ENCODE results near the gene GLG1. TPM values are rescaled to one million over a fixed set of nuclear protein-coding genes. Genes with fewer than 3 reads are reported as not detected.

Gene GLG1
- total RNA-seq, 2 donors from 2014 or later: 102 to 123 TPM

Other genes with a start within 250 kb of the GLG1 start
- 1 to 10 TPM in 1 of 2 donors, not detected in 1; 3.3 TPM for gene NPIPB15, start 230.8 kb downstream of the GLG1 start, total RNA-seq
- not detected for gene CLEC18B, start 185.6 kb downstream of the GLG1 start, total RNA-seq
- 1 to 10 TPM; 2.9 to 9.7 TPM for gene RFWD3, start 59.8 kb upstream of the GLG1 start, total RNA-seq
- 1 to 10 TPM; 4.3 to 6.2 TPM for gene MLKL, start 93.7 kb upstream of the GLG1 start, total RNA-seq
- under 1 TPM in 1 of 2 donors, not detected in 1; 0.35 TPM for gene FA2H, start 167.7 kb upstream of the GLG1 start, total RNA-seq